Muscle of leg (tissue), 11 donors: ENCODE results near the gene PCDH9. TPM values are rescaled to one million over a fixed set of nuclear protein-coding genes. Genes with fewer than 3 reads are reported as not detected.

ENCODE experiments used
- DNase-seq: peaks from one replicate; pipeline ENCODE4 v3.0.0; 2013
- H3K27ac ChIP-seq: one replicate; pipeline ENCODE4 v1.5.1; 2013; ENCODE audit warnings: mild to moderate bottlenecking, low read length, control low read depth
- H3K27me3 ChIP-seq: one replicate; pipeline ENCODE4 v1.6.1; 2013; ENCODE audit warnings: low read length; ENCODE audit not compliant: control insufficient read depth, insufficient read depth
- H3K36me3 ChIP-seq: one replicate; pipeline ENCODE4 v1.6.1; 2013; ENCODE audit warnings: low read length; ENCODE audit not compliant: control insufficient read depth, insufficient read depth
- H3K4me1 ChIP-seq: one replicate; pipeline ENCODE4 v1.6.1; 2013; ENCODE audit warnings: low read length; ENCODE audit not compliant: control insufficient read depth, insufficient read depth
- H3K4me3 ChIP-seq: one replicate; pipeline ENCODE4 v1.5.1; 2013; ENCODE audit warnings: low read length, control low read depth
- H3K9me3 ChIP-seq: replicated peaks from 2 replicates; pipeline ENCODE4 v1.6.1; 2013; ENCODE audit warnings: low read depth, low read length; ENCODE audit not compliant: control insufficient read depth
- WGBS: methylation state at CpG from one replicate; pipeline ENCODE4 v1.1.5; 2013; ENCODE audit warnings: missing lambda C conversion rate; ENCODE audit not compliant: insufficient coverage; 5-methylcytosine and 5-hydroxymethylcytosine counted together
- polyA plus RNA-seq, 8 donors: library from polyadenylated mRNA; unstranded; fragments of 120-200 nt; gene quantifications; one replicate each; pipeline versions ENCODE4 v1.2.1 to v1.2.3, GENCODE V29; 2013; ENCODE audit warnings: inconsistent platforms in 1 of 8, low replicate concordance in 1 of 8; ENCODE audit not compliant: insufficient read length in 8 of 8, insufficient read depth in 1 of 8
- total RNA-seq: library from RNA; stranded (reverse); fragments of 120-200 nt; gene quantifications from one replicate; pipeline ENCODE4 v1.2.4, GENCODE V29; 2013

PCDH9 gene
- total and polyA plus RNA-seq, 9 donors = 1.7 to 8.3 (median 3.1) TPM

GRCh38 chr13:67146523-67147130, 83.5 kb downstream of the PCDH9 start:
- H3K27ac ChIP-seq = peak overlapping the region; percentile 85
- DNase-seq = peak; percentile 46
- WGBS = no CpG with 5 or more reads among the region's 4 CpGs

GRCh38 chr13:67145950-67146349, 84.2 kb downstream of the PCDH9 start:
- Histone ChIP-seq H3K36me3 (no peaks in the 10 kb centered on the region), H3K27ac (no peak overlapping the region), H3K27me3 (no peaks in the 10 kb centered on the region), H3K4me1 (peaks cover 2% of the 10 kb centered on the region), H3K9me3 (no peaks in the 10 kb centered on the region), H3K4me3 (no peak overlapping the region)
- DNase-seq = no peak
- WGBS = no CpG with 5 or more reads among the region's 1 CpG

More at GRCh38 chr13:67146523-67147130, 83.5 kb downstream of the PCDH9 start:
- Histone ChIP-seq H3K4me3 (no peak overlapping the region), H3K4me1 (peaks cover 2% of the 10 kb centered on the region), H3K9me3 (no peaks in the 10 kb centered on the region), H3K27me3 (no peaks in the 10 kb centered on the region), H3K36me3 (no peaks in the 10 kb centered on the region)

GRCh38 chr13:67143544-67144115, 86.5 kb downstream of the PCDH9 start:
- no CpG with 5 or more reads among the region's 4 CpGs for WGBS
- Histone ChIP-seq H3K4me1 (peaks cover 2% of the 10 kb centered on the region), H3K9me3 (no peaks in the 10 kb centered on the region), H3K27me3 (no peaks in the 10 kb centered on the region), H3K36me3 (no peaks in the 10 kb centered on the region), H3K4me3 (no peak overlapping the region), H3K27ac (no peak overlapping the region)
- no peak for DNase-seq

- no peaks in the 10 kb centered on the region for H3K4me1 ChIP-seq
- no peaks in the 10 kb centered on the region for H3K36me3 ChIP-seq
- DNase-seq = no peak
- no peak overlapping the region for H3K4me3 ChIP-seq
- H3K27me3 ChIP-seq = no peaks in the 10 kb centered on the region
- WGBS = no CpG with 5 or more reads among the region's 2 CpGs
- no peak overlapping the region for H3K27ac ChIP-seq
- no peaks in the 10 kb centered on the region for H3K9me3 ChIP-seq
These were observed 90.1 kb downstream of the PCDH9 start for GRCh38 chr13:67140006-67140405.

- no peaks in the 10 kb centered on the region for H3K27me3 ChIP-seq
- no peaks in the 10 kb centered on the region for H3K36me3 ChIP-seq
- H3K4me1 ChIP-seq = no peaks in the 10 kb centered on the region
- no peaks in the 10 kb centered on the region for H3K9me3 ChIP-seq
- WGBS = 20% methylated on average over 1 of the region's 4 CpGs
- DNase-seq = no peak
- no peak overlapping the region for H3K4me3 ChIP-seq
- no peak overlapping the region for H3K27ac ChIP-seq
These were observed 90.6 kb downstream of the PCDH9 start for GRCh38 chr13:67139551-67139950.

- H3K4me1 ChIP-seq = no peaks in the 10 kb centered on the region
- WGBS = 93% methylated on average over 2 of the region's 4 CpGs
- H3K4me3 ChIP-seq = no peak overlapping the region
- no peaks in the 10 kb centered on the region for H3K27me3 ChIP-seq
- DNase-seq = no peak
- no peaks in the 10 kb centered on the region for H3K36me3 ChIP-seq
- H3K9me3 ChIP-seq = no peaks in the 10 kb centered on the region
- H3K27ac ChIP-seq = no peak overlapping the region
These were observed 91.2 kb downstream of the PCDH9 start for GRCh38 chr13:67138970-67139369.

GRCh38 chr13:67137044-67137735, 92.9 kb downstream of the PCDH9 start:
- peak; percentile 33 for DNase-seq
- no peaks in the 10 kb centered on the region for H3K4me1 ChIP-seq
- H3K4me3 ChIP-seq = no peak overlapping the region
- no peak overlapping the region for H3K27ac ChIP-seq
- 92% methylated on average over 4 of the region's 6 CpGs for WGBS
- H3K36me3 ChIP-seq = no peaks in the 10 kb centered on the region
- no peaks in the 10 kb centered on the region for H3K27me3 ChIP-seq
- H3K9me3 ChIP-seq = no peaks in the 10 kb centered on the region

- Histone ChIP-seq H3K27ac (no peak overlapping the region), H3K4me3 (no peak overlapping the region)
These were observed 94.0 kb downstream of the PCDH9 start for GRCh38 chr13:67136157-67136556.

GRCh38 chr13:67135356-67135755, 94.8 kb downstream of the PCDH9 start:
- no CpG with 5 or more reads among the region's 4 CpGs for WGBS
- no peak overlapping the region for H3K27ac ChIP-seq
- H3K4me1 ChIP-seq = no peaks in the 10 kb centered on the region

More at GRCh38 chr13:67136157-67136556, 94.0 kb downstream of the PCDH9 start:
- no peaks in the 10 kb centered on the region for H3K9me3 ChIP-seq
- DNase-seq = no peak
- WGBS = no CpG with 5 or more reads among the region's 5 CpGs
- no peaks in the 10 kb centered on the region for H3K27me3 ChIP-seq
- H3K4me1 ChIP-seq = no peaks in the 10 kb centered on the region
- no peaks in the 10 kb centered on the region for H3K36me3 ChIP-seq

GRCh38 chr13:67134417-67135129, 95.6 kb downstream of the PCDH9 start:
- no peaks in the 10 kb centered on the region for H3K36me3 ChIP-seq
- peak overlapping the region; percentile 32 for H3K27ac ChIP-seq
- peak overlapping the region; percentile 16 for H3K4me3 ChIP-seq
- no peaks in the 10 kb centered on the region for H3K27me3 ChIP-seq
- H3K9me3 ChIP-seq = no peaks in the 10 kb centered on the region
- 29% methylated on average over 1 of the region's 7 CpGs for WGBS
- DNase-seq = peak; percentile 59
- H3K4me1 ChIP-seq = no peaks in the 10 kb centered on the region

More at GRCh38 chr13:67135356-67135755, 94.8 kb downstream of the PCDH9 start:
- H3K27me3 ChIP-seq = no peaks in the 10 kb centered on the region
- no peaks in the 10 kb centered on the region for H3K9me3 ChIP-seq
- DNase-seq = no peak
- no peaks in the 10 kb centered on the region for H3K36me3 ChIP-seq
- no peak overlapping the region for H3K4me3 ChIP-seq
